ENCODE measurements around the gene MAB21L1. TPM values are rescaled to one million over a fixed set of nuclear protein-coding genes. Genes with fewer than 3 reads are reported as not detected.

MAB21L1 gene
- total RNA-seq, 1 experiment from 2014 or later = 0.06 TPM

- no peak for DNase-seq (ENCODE audit: low read depth)
These were observed 3.2 kb upstream of the MAB21L1 start for GRCh38 chr13:35479706-35480105.

GRCh38 chr13:35479038-35479492 lies 2.6 kb upstream of the MAB21L1 start:
- DNase-seq (ENCODE audit: low read depth) = no peak

- DNase-seq (ENCODE audit: low read depth) = no peak
These were observed 2.0 kb upstream of the MAB21L1 start for GRCh38 chr13:35478271-35479037.

GRCh38 chr13:35477386-35477946 lies 977 bp upstream of the MAB21L1 start:
- no peak for DNase-seq (ENCODE audit: low read depth)

GRCh38 chr13:35475212-35475959 lies 1.1 kb downstream of the MAB21L1 start:
- DNase-seq (ENCODE audit: low read depth) = peak; percentile 19

- no peak for DNase-seq (ENCODE audit: low read depth)
These were observed 1.8 kb downstream of the MAB21L1 start for GRCh38 chr13:35474496-35475211.

- DNase-seq (ENCODE audit: low read depth) = no peak
These were observed 2.7 kb downstream of the MAB21L1 start for GRCh38 chr13:35473802-35474201.

GRCh38 chr13:35473206-35473775 lies 3.2 kb downstream of the MAB21L1 start:
- no peak for DNase-seq (ENCODE audit: low read depth)

- DNase-seq (ENCODE audit: low read depth) = no peak
These were observed 4.1 kb downstream of the MAB21L1 start for GRCh38 chr13:35472323-35472881.

GRCh38 chr13:35471706-35472322 lies 4.7 kb downstream of the MAB21L1 start:
- DNase-seq (ENCODE audit: low read depth) = no peak

GRCh38 chr13:35470671-35471661 lies 5.5 kb downstream of the MAB21L1 start:
- no peak for DNase-seq (ENCODE audit: low read depth)

GRCh38 chr13:35469806-35470525 lies 6.5 kb downstream of the MAB21L1 start:
- no peak for DNase-seq (ENCODE audit: low read depth)

GRCh38 chr13:35468195-35468594 lies 8.3 kb downstream of the MAB21L1 start:
- no peak for DNase-seq (ENCODE audit: low read depth)

- no peak for DNase-seq (ENCODE audit: low read depth)
These were observed 11.1 kb downstream of the MAB21L1 start for GRCh38 chr13:35465371-35465770.

GRCh38 chr13:35460061-35460460 lies 16.4 kb downstream of the MAB21L1 start:
- DNase-seq (ENCODE audit: low read depth) = no peak

- no peak for DNase-seq (ENCODE audit: low read depth)
These were observed 19.2 kb downstream of the MAB21L1 start for GRCh38 chr13:35457258-35457657.

- no peak for DNase-seq (ENCODE audit: low read depth)
These were observed 21.5 kb downstream of the MAB21L1 start for GRCh38 chr13:35455022-35455421.

- no peak for DNase-seq (ENCODE audit: low read depth)
These were observed 26.7 kb downstream of the MAB21L1 start for GRCh38 chr13:35449821-35450220.

GRCh38 chr13:35448465-35448864 lies 28.0 kb downstream of the MAB21L1 start:
- no peak for DNase-seq (ENCODE audit: low read depth)
